Peyer's patch (tissue), 4 donors: ENCODE measurements around the gene SEMA3D. TPM values are rescaled to one million over a fixed set of nuclear protein-coding genes. Genes with fewer than 3 reads are reported as not detected.

Experiments
- DNase-seq, 3 donors: peaks; one replicate each; pipeline ENCODE4 v3.0.0-alpha.2; 2017 to 2019
- H3K27ac ChIP-seq, 4 donors: fragments of 200-600 bp; sonication (generic); one replicate each; pipeline ENCODE4 v1.5.1; 2016 to 2019
- H3K27me3 ChIP-seq, 2 donors: fragments of 200-600 bp; sonication (generic); one replicate each; pipeline ENCODE4 v1.5.1; 2019
- H3K36me3 ChIP-seq, 3 donors: fragments of 200-600 bp; sonication (generic); one replicate each; pipeline ENCODE4 v1.5.1; 2016 to 2019
- H3K4me1 ChIP-seq, 4 donors: fragments of 200-600 bp; sonication (generic); one replicate each; pipeline ENCODE4 v1.5.1; 2016 to 2019
- H3K4me3 ChIP-seq, 4 donors: fragments of 200-600 bp; sonication (generic); 1 replicate in 3 of 4; 2 replicates in 1 of 4; pipeline ENCODE4 v1.5.1; 2016 to 2019; ENCODE audit warnings: mild to moderate bottlenecking in 1 of 4
- H3K9me3 ChIP-seq, 4 donors: fragments of 200-600 bp; sonication (generic); one replicate each; pipeline ENCODE4 v1.5.1; 2016 to 2019; ENCODE audit warnings: mild to moderate bottlenecking in 1 of 4
- CTCF ChIP-seq, 6 experiments: fragments of 450-650 bp in 4 of 6; fragments of 200-600 bp in 2 of 6; sonication (generic) in 1 of 6; IDR thresholded peaks; one replicate each; pipeline ENCODE4 v1.5.1; 2017 to 2019; ENCODE audit warnings: antibody characterized with exemption in 6 of 6, mild to moderate bottlenecking in 3 of 6, moderate library complexity in 1 of 6
- POLR2A ChIP-seq, 2 donors: fragments of 450-650 bp; IDR thresholded peaks; one replicate each; pipeline ENCODE4 v1.5.1; 2017; ENCODE audit warnings: antibody characterized with exemption in 2 of 2, mild to moderate bottlenecking in 2 of 2, moderate library complexity in 2 of 2
- total RNA-seq, 4 donors: library from RNA; depleted of rRNA; stranded (reverse); fragments of >200 nt; gene quantifications; one replicate each; pipeline ENCODE4 v1.1.0, GENCODE V29; 2016

SEMA3D gene
- total RNA-seq, 4 donors from 2014 or later = 4.5 to 7.6 (median 6.5) TPM

GRCh38 chr7:85103357-85103756, 83.5 kb downstream of the SEMA3D start:
- no peak overlapping the region for H3K4me3 ChIP-seq
- no peaks in the 10 kb centered on the region for H3K27me3 ChIP-seq
- H3K27ac ChIP-seq = no peak overlapping the region
- no peaks in the 10 kb centered on the region for H3K4me1 ChIP-seq
- TF ChIP-seq POLR2A (IDR thresholded peaks at IDR 0.05) = no peak
- no peak for DNase-seq
- no peaks in the 10 kb centered on the region for H3K36me3 ChIP-seq
- H3K9me3 ChIP-seq = no peaks in the 10 kb centered on the region

GRCh38 chr7:85102813-85103350, 84.0 kb downstream of the SEMA3D start:
- H3K9me3 ChIP-seq = no peaks in the 10 kb centered on the region
- no peaks in the 10 kb centered on the region for H3K36me3 ChIP-seq
- TF ChIP-seq CTCF (IDR thresholded peaks at IDR 0.05) = no peak
- no peak for TF ChIP-seq POLR2A (IDR thresholded peaks at IDR 0.05)
- no peaks in the 10 kb centered on the region for H3K27me3 ChIP-seq
- H3K27ac ChIP-seq = no peak overlapping the region
- no peak overlapping the region for H3K4me3 ChIP-seq
- no peak for DNase-seq
- H3K4me1 ChIP-seq = no peaks in the 10 kb centered on the region

GRCh38 chr7:85101347-85101746, 85.5 kb downstream of the SEMA3D start:
- H3K4me1 ChIP-seq = no peaks in the 10 kb centered on the region
- no peak for DNase-seq
- TF ChIP-seq CTCF (IDR thresholded peaks at IDR 0.05) = no peak
- no peak for TF ChIP-seq POLR2A (IDR thresholded peaks at IDR 0.05)
- no peaks in the 10 kb centered on the region for H3K9me3 ChIP-seq
- no peaks in the 10 kb centered on the region for H3K27me3 ChIP-seq
- no peak overlapping the region for H3K4me3 ChIP-seq
- H3K27ac ChIP-seq = no peak overlapping the region
- H3K36me3 ChIP-seq = no peaks in the 10 kb centered on the region

- H3K27ac ChIP-seq = no peak overlapping the region
- no peak overlapping the region for H3K4me3 ChIP-seq
- no peaks in the 10 kb centered on the region for H3K4me1 ChIP-seq
- no peak for TF ChIP-seq POLR2A (IDR thresholded peaks at IDR 0.05)
- no peak for TF ChIP-seq CTCF (IDR thresholded peaks at IDR 0.05)
- H3K27me3 ChIP-seq = no peaks in the 10 kb centered on the region
- no peaks in the 10 kb centered on the region for H3K36me3 ChIP-seq
- H3K9me3 ChIP-seq = no peaks in the 10 kb centered on the region
- no peak for DNase-seq
Measured at GRCh38 chr7:85097844-85098243, 89.0 kb downstream of the SEMA3D start.

- Histone ChIP-seq H3K27ac (no peak overlapping the region), H3K4me3 (no peak overlapping the region), H3K36me3 (no peaks in the 10 kb centered on the region), H3K4me1 (no peaks in the 10 kb centered on the region), H3K27me3 (no peaks in the 10 kb centered on the region), H3K9me3 (no peaks in the 10 kb centered on the region)
- DNase-seq = no peak
- TF ChIP-seq CTCF (IDR thresholded peaks at IDR 0.05) = no peak
- no peak for TF ChIP-seq POLR2A (IDR thresholded peaks at IDR 0.05)
Measured at GRCh38 chr7:85095806-85096205, 91.0 kb downstream of the SEMA3D start.

GRCh38 chr7:85095366-85095765, 91.5 kb downstream of the SEMA3D start:
- Histone ChIP-seq H3K27me3 (no peaks in the 10 kb centered on the region), H3K27ac (no peak overlapping the region), H3K4me1 (no peaks in the 10 kb centered on the region), H3K9me3 (no peaks in the 10 kb centered on the region), H3K4me3 (no peak overlapping the region), H3K36me3 (no peaks in the 10 kb centered on the region)
- TF ChIP-seq POLR2A (IDR thresholded peaks at IDR 0.05) (no peak), CTCF (IDR thresholded peaks at IDR 0.05) (no peak)
- no peak for DNase-seq
